Measurements from ENCODE around the gene ACOT11.

The ACOT11 gene

GRCh38 chr1:54581621-54582035 is 33.6 kb downstream of the ACOT11 start:
- H3K27me3 Mint-ChIP-seq: no peaks in the 10 kb centered on the region
- H3K4me1 Mint-ChIP-seq: no peaks in the 10 kb centered on the region
- no peak for DNase-seq

GRCh38 chr1:54582566-54583306 is 34.7 kb downstream of the ACOT11 start:
- ATAC-seq (replicated peaks) (no peak), DNase-seq (no peak)
- H3K9me3 Mint-ChIP-seq: no peaks in the 10 kb centered on the region
- no peaks in the 10 kb centered on the region for H3K27me3 Mint-ChIP-seq
- H3K27ac Mint-ChIP-seq: no peak overlapping the region
- H3K4me1 Mint-ChIP-seq: no peaks in the 10 kb centered on the region
- H3K4me3 Mint-ChIP-seq: no peak overlapping the region
- no peaks in the 10 kb centered on the region for H3K36me3 Mint-ChIP-seq

More at GRCh38 chr1:54581621-54582035, 33.6 kb downstream of the ACOT11 start:
- no peak for ATAC-seq (replicated peaks)
- H3K36me3 Mint-ChIP-seq: no peaks in the 10 kb centered on the region
- H3K9me3 Mint-ChIP-seq: no peaks in the 10 kb centered on the region
- H3K4me3 Mint-ChIP-seq: no peak overlapping the region
- H3K27ac Mint-ChIP-seq: no peak overlapping the region

GRCh38 chr1:54583307-54583686 is 35.3 kb downstream of the ACOT11 start:
- Mint-ChIP-seq H3K27me3 (no peaks in the 10 kb centered on the region), H3K4me1 (peaks cover under 1 to 2% of the 10 kb centered on the region in 2 donors)
- no peak for ATAC-seq (replicated peaks)

GRCh38 chr1:54583871-54584270 is 35.8 kb downstream of the ACOT11 start:
- no peaks in the 10 kb centered on the region for H3K9me3 Mint-ChIP-seq
- DNase-seq: no peak
- H3K27me3 Mint-ChIP-seq: no peaks in the 10 kb centered on the region
- no peak for ATAC-seq (replicated peaks)
- H3K4me1 Mint-ChIP-seq: peaks cover 4 to 7% of the 10 kb centered on the region in 2 donors
- no peaks in the 10 kb centered on the region for H3K36me3 Mint-ChIP-seq
- no peak overlapping the region for H3K4me3 Mint-ChIP-seq
- no peak overlapping the region for H3K27ac Mint-ChIP-seq

More at GRCh38 chr1:54583307-54583686, 35.3 kb downstream of the ACOT11 start:
- no peak for DNase-seq
- Mint-ChIP-seq H3K9me3 (no peaks in the 10 kb centered on the region), H3K27ac (no peak overlapping the region), H3K36me3 (no peaks in the 10 kb centered on the region), H3K4me3 (no peak overlapping the region)

- Mint-ChIP-seq H3K36me3 (no peaks in the 10 kb centered on the region), H3K9me3 (no peaks in the 10 kb centered on the region), H3K4me3 (no peak overlapping the region), H3K4me1 (peaks cover 4 to 7% of the 10 kb centered on the region in 2 donors), H3K27ac (no peak overlapping the region), H3K27me3 (no peaks in the 10 kb centered on the region)
- DNase-seq: no peak
- ATAC-seq (replicated peaks): no peak
Observed at GRCh38 chr1:54584575-54584974, 36.5 kb downstream of the ACOT11 start.

- DNase-seq: no peak
- H3K36me3 Mint-ChIP-seq: no peaks in the 10 kb centered on the region
- no peaks in the 10 kb centered on the region for H3K27me3 Mint-ChIP-seq
- no peak overlapping the region for H3K4me3 Mint-ChIP-seq
- H3K27ac Mint-ChIP-seq: no peak overlapping the region
- no peak for ATAC-seq (replicated peaks)
- H3K9me3 Mint-ChIP-seq: no peaks in the 10 kb centered on the region
- H3K4me1 Mint-ChIP-seq: peaks cover 4 to 7% of the 10 kb centered on the region in 2 donors
Observed at GRCh38 chr1:54585181-54586066, 37.4 kb downstream of the ACOT11 start.

GRCh38 chr1:54588377-54588776 is 40.3 kb downstream of the ACOT11 start:
- no peak overlapping the region for H3K4me3 Mint-ChIP-seq
- H3K4me1 Mint-ChIP-seq: peaks cover 4 to 7% of the 10 kb centered on the region in 2 donors
- ATAC-seq (replicated peaks) (no peak), DNase-seq (no peak)
- H3K36me3 Mint-ChIP-seq: no peaks in the 10 kb centered on the region
- H3K27me3 Mint-ChIP-seq: no peaks in the 10 kb centered on the region
- H3K9me3 Mint-ChIP-seq: no peaks in the 10 kb centered on the region
- H3K27ac Mint-ChIP-seq: no peak overlapping the region

- no peaks in the 10 kb centered on the region for H3K9me3 Mint-ChIP-seq
- H3K4me1 Mint-ChIP-seq: peaks cover 4 to 7% of the 10 kb centered on the region in 2 donors
- H3K27ac Mint-ChIP-seq: no peak overlapping the region
- no peak overlapping the region for H3K4me3 Mint-ChIP-seq
- no peaks in the 10 kb centered on the region for H3K36me3 Mint-ChIP-seq
- H3K27me3 Mint-ChIP-seq: no peaks in the 10 kb centered on the region
- no peak for ATAC-seq (replicated peaks)
- DNase-seq: no peak
Observed at GRCh38 chr1:54591127-54591756, 43.2 kb downstream of the ACOT11 start.

- no peaks in the 10 kb centered on the region for H3K27me3 Mint-ChIP-seq
- H3K36me3 Mint-ChIP-seq: no peaks in the 10 kb centered on the region
- peaks cover under 1 to 2% of the 10 kb centered on the region in 2 donors for H3K4me1 Mint-ChIP-seq
- DNase-seq: no peak
- H3K9me3 Mint-ChIP-seq: no peaks in the 10 kb centered on the region
- no peak overlapping the region for H3K27ac Mint-ChIP-seq
- no peak overlapping the region for H3K4me3 Mint-ChIP-seq
- ATAC-seq (replicated peaks): no peak
Observed at GRCh38 chr1:54593571-54594160, 45.6 kb downstream of the ACOT11 start.

GRCh38 chr1:54594463-54594862 is 46.4 kb downstream of the ACOT11 start:
- no peak overlapping the region for H3K27ac Mint-ChIP-seq
- H3K9me3 Mint-ChIP-seq: no peaks in the 10 kb centered on the region
- DNase-seq (no peak), ATAC-seq (replicated peaks) (no peak)
- H3K4me1 Mint-ChIP-seq: no peaks in the 10 kb centered on the region
- no peaks in the 10 kb centered on the region for H3K36me3 Mint-ChIP-seq
- no peaks in the 10 kb centered on the region for H3K27me3 Mint-ChIP-seq
- H3K4me3 Mint-ChIP-seq: no peak overlapping the region

GRCh38 chr1:54595956-54596498 is 48.0 kb downstream of the ACOT11 start:
- DNase-seq: no peak
- H3K9me3 Mint-ChIP-seq: no peaks in the 10 kb centered on the region
- H3K4me1 Mint-ChIP-seq: peaks cover 0 to 2% of the 10 kb centered on the region in 2 donors
- H3K4me3 Mint-ChIP-seq: no peak overlapping the region
- no peak for ATAC-seq (replicated peaks)
- no peaks in the 10 kb centered on the region for H3K27me3 Mint-ChIP-seq
- H3K27ac Mint-ChIP-seq: no peak overlapping the region
- H3K36me3 Mint-ChIP-seq: no peaks in the 10 kb centered on the region

- H3K4me3 Mint-ChIP-seq: no peak overlapping the region
- no peaks in the 10 kb centered on the region for H3K27me3 Mint-ChIP-seq
- H3K4me1 Mint-ChIP-seq: peaks cover 0 to 2% of the 10 kb centered on the region in 2 donors
- ATAC-seq (replicated peaks) (no peak), DNase-seq (no peak)
- H3K36me3 Mint-ChIP-seq: no peaks in the 10 kb centered on the region
- no peaks in the 10 kb centered on the region for H3K9me3 Mint-ChIP-seq
- no peak overlapping the region for H3K27ac Mint-ChIP-seq
Observed at GRCh38 chr1:54596756-54597155, 48.7 kb downstream of the ACOT11 start.

- Mint-ChIP-seq H3K27ac (no peak overlapping the region), H3K27me3 (no peaks in the 10 kb centered on the region)
Observed at GRCh38 chr1:54597455-54598030, 49.5 kb downstream of the ACOT11 start.

More at GRCh38 chr1:54597455-54598030, 49.5 kb downstream of the ACOT11 start:
- Mint-ChIP-seq H3K4me3 (no peak overlapping the region), H3K9me3 (no peaks in the 10 kb centered on the region), H3K4me1 (peaks cover 0 to 2% of the 10 kb centered on the region in 2 donors), H3K36me3 (no peaks in the 10 kb centered on the region)
- no peak for DNase-seq
- ATAC-seq (replicated peaks): no peak
